Measurements from ENCODE around the gene LRP1B.

LRP1B gene

GRCh38 chr2:142012797-142013196 lies 118.0 kb downstream of the LRP1B start:
- Histone ChIP-seq H3K27me3 (ENCODE audit: insufficient read depth, low read length) (no peaks in the 10 kb centered on the region), H3K27ac (ENCODE audit: low read depth, low read length, poor library complexity, severe bottlenecking) (no peak overlapping the region), H3K9me3 (ENCODE audit: low read length) (no peaks in the 10 kb centered on the region), H3K4me3 (ENCODE audit: low read depth, low read length, poor library complexity, severe bottlenecking) (no peak overlapping the region), H3K79me2 (ENCODE audit: insufficient read depth, low read length) (no peaks in the 10 kb centered on the region), H3K9me2 (ENCODE audit: low read depth, low read length) (no peaks in the 10 kb centered on the region), H4K20me1 (ENCODE audit: insufficient read depth, low read length) (no peaks in the 10 kb centered on the region), H3F3A (ENCODE audit: insufficient read depth, low read length) (no peaks in the 10 kb centered on the region), H3K36me3 (ENCODE audit: insufficient read depth, low read length) (no peaks in the 10 kb centered on the region), H2AFZ (ENCODE audit: low read length) (no peak overlapping the region), H3K9ac (ENCODE audit: low read length) (no peak overlapping the region), H3K4me1 (ENCODE audit: insufficient read depth, low read length, severe bottlenecking) (no peaks in the 10 kb centered on the region), H3K4me2 (ENCODE audit: low read length) (no peak overlapping the region)
- TF ChIP-seq EZH2 (IDR thresholded peaks at IDR 0.05; ENCODE audit: borderline replicate concordance, low read length): no peak
- no peak for TF ChIP-seq CTCF (IDR thresholded peaks at IDR 0.05; ENCODE audit: low read length)

- Histone ChIP-seq H3K4me1 (ENCODE audit: insufficient read depth, low read length, severe bottlenecking) (no peaks in the 10 kb centered on the region), H3K4me3 (ENCODE audit: low read depth, low read length, poor library complexity, severe bottlenecking) (no peak overlapping the region), H3K36me3 (ENCODE audit: insufficient read depth, low read length) (no peaks in the 10 kb centered on the region), H2AFZ (ENCODE audit: low read length) (no peak overlapping the region), H3K79me2 (ENCODE audit: insufficient read depth, low read length) (no peaks in the 10 kb centered on the region), H3F3A (ENCODE audit: insufficient read depth, low read length) (no peaks in the 10 kb centered on the region), H4K20me1 (ENCODE audit: insufficient read depth, low read length) (no peaks in the 10 kb centered on the region), H3K27ac (ENCODE audit: low read depth, low read length, poor library complexity, severe bottlenecking) (no peak overlapping the region), H3K9ac (ENCODE audit: low read length) (no peak overlapping the region), H3K9me2 (ENCODE audit: low read depth, low read length) (no peaks in the 10 kb centered on the region), H3K27me3 (ENCODE audit: insufficient read depth, low read length) (no peaks in the 10 kb centered on the region), H3K9me3 (ENCODE audit: low read length) (no peaks in the 10 kb centered on the region), H3K4me2 (ENCODE audit: low read length) (no peak overlapping the region)
- TF ChIP-seq EZH2 (IDR thresholded peaks at IDR 0.05; ENCODE audit: borderline replicate concordance, low read length): no peak
- no peak for TF ChIP-seq CTCF (IDR thresholded peaks at IDR 0.05; ENCODE audit: low read length)
Observed at GRCh38 chr2:142010477-142011270, 120.1 kb downstream of the LRP1B start.

GRCh38 chr2:142008135-142008744 lies 122.6 kb downstream of the LRP1B start:
- Histone ChIP-seq H3K4me3 (ENCODE audit: low read depth, low read length, poor library complexity, severe bottlenecking) (no peak overlapping the region), H3K27ac (ENCODE audit: low read depth, low read length, poor library complexity, severe bottlenecking) (no peak overlapping the region), H4K20me1 (ENCODE audit: insufficient read depth, low read length) (no peaks in the 10 kb centered on the region), H3K4me1 (ENCODE audit: insufficient read depth, low read length, severe bottlenecking) (no peaks in the 10 kb centered on the region), H3K36me3 (ENCODE audit: insufficient read depth, low read length) (no peaks in the 10 kb centered on the region), H3K9me3 (ENCODE audit: low read length) (no peaks in the 10 kb centered on the region), H3F3A (ENCODE audit: insufficient read depth, low read length) (no peaks in the 10 kb centered on the region), H2AFZ (ENCODE audit: low read length) (no peak overlapping the region), H3K9me2 (ENCODE audit: low read depth, low read length) (no peaks in the 10 kb centered on the region), H3K4me2 (ENCODE audit: low read length) (no peak overlapping the region), H3K9ac (ENCODE audit: low read length) (no peak overlapping the region), H3K79me2 (ENCODE audit: insufficient read depth, low read length) (no peaks in the 10 kb centered on the region), H3K27me3 (ENCODE audit: insufficient read depth, low read length) (no peaks in the 10 kb centered on the region)
- TF ChIP-seq EZH2 (IDR thresholded peaks at IDR 0.05; ENCODE audit: borderline replicate concordance, low read length) (no peak), CTCF (IDR thresholded peaks at IDR 0.05; ENCODE audit: low read length) (no peak)
